Measurements from ENCODE around the gene MGAT2.

DNA sequence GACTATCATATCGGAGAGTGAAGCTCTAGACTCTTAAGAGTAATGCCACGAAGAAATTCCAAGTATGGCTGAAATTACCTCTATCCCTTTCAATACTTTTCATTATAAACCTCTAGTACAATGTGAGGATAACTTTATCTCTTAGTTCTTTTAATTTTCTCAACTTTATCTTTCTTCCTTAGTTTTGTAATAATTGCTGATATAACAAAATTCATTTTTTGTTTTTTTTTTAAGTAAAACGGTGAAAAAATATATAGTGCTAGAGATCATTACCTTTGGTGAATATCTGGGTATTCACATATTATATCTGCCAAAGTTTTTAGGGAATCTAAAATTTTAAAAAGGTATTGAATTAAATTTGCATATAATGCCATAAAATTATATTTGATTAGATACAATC lies 33.9 kb downstream of the MGAT2 start:
- TF ChIP-seq CTCF (IDR thresholded peaks at IDR 0.05) (no peak), POLR2AphosphoS5 (IDR thresholded peaks at IDR 0.05) (no peak), POLR2A (IDR thresholded peaks at IDR 0.05) (no peak)

All from prostate gland (tissue), 2 donors.